Breast epithelium (tissue), 4 donors: ENCODE measurements around the gene LMNA. TPM values are rescaled to one million over a fixed set of nuclear protein-coding genes. Genes with fewer than 3 reads are reported as not detected.

Experiments
- DNase-seq, 2 donors: peaks; one replicate each; pipeline ENCODE4 v3.0.0-alpha.2; 2019; ENCODE audit warnings: low spot score in 2 of 2
- H3K27ac ChIP-seq, 2 donors: fragments of 200-600 bp; sonication (generic) in 1 of 2; one replicate each; pipeline ENCODE4 v1.5.1; 2016 to 2019; ENCODE audit warnings: mild to moderate bottlenecking in 1 of 2
- H3K27me3 ChIP-seq, 2 donors: fragments of 200-600 bp; sonication (generic) in 1 of 2; one replicate each; pipeline versions ENCODE4 v1.5.1 to v1.6.0; 2017 to 2019; ENCODE audit warnings: control low read depth in 1 of 2, mild to moderate bottlenecking in 1 of 2
- H3K36me3 ChIP-seq: fragments of 200-600 bp; one replicate; pipeline ENCODE4 v1.5.1; 2019
- H3K4me1 ChIP-seq, 2 donors: fragments of 200-600 bp; sonication (generic); one replicate each; pipeline ENCODE4 v1.5.1; 2016 to 2019; ENCODE audit warnings: control low read depth in 1 of 2
- H3K4me3 ChIP-seq, 3 donors: fragments of 200-600 bp; sonication (generic); 1 replicate in 2 of 3; 2 replicates in 1 of 3; pipeline ENCODE4 v1.5.1; 2016 to 2019; ENCODE audit warnings: mild to moderate bottlenecking in 3 of 3, moderate library complexity in 2 of 3
- H3K9me3 ChIP-seq, 2 donors: fragments of 200-600 bp; sonication (generic) in 1 of 2; one replicate each; pipeline ENCODE4 v1.5.1; 2016 to 2019; ENCODE audit warnings: control low read depth in 1 of 2
- POLR2A ChIP-seq: fragments of 450-650 bp; IDR thresholded peaks from one replicate; pipeline ENCODE4 v1.6.1; 2016; ENCODE audit warnings: antibody characterized with exemption, mild to moderate bottlenecking, moderate library complexity
- POLR2AphosphoS5 ChIP-seq, 3 donors: sonication (generic); formaldehyde crosslinking; IDR thresholded peaks; one replicate each; pipeline ENCODE4 v1.6.1; 2017; ENCODE audit warnings: antibody characterized with exemption in 3 of 3
- intact Hi-C: fragments of 100-400 bp; cut with DNase I; formaldehyde crosslinking; loops from one replicate; pipeline ENCODE4 v1.15.1; 2023; ENCODE audit warnings: low total_unique reads
- total RNA-seq, 3 donors: library from RNA; depleted of rRNA; stranded (reverse); fragments of >200 nt; gene quantifications; one replicate each; pipeline ENCODE4 v1.1.0, GENCODE V29; 2016
- TF ChIP-seq, protein P1 (sequence below), 3 donors: fragments of 450-650 bp; IDR thresholded peaks; one replicate each; pipeline ENCODE4 v1.5.1; 2016 to 2017; ENCODE audit warnings: antibody characterized with exemption in 3 of 3, mild to moderate bottlenecking in 3 of 3, moderate library complexity in 3 of 3

LMNA gene
- total RNA-seq, 3 donors from 2014 or later: 292 to 367 (median 319) TPM

GRCh38 chr1:156090138-156090839 is 24.2 kb upstream of the LMNA start:
- intact Hi-C loops: no loop called here

DNA sequence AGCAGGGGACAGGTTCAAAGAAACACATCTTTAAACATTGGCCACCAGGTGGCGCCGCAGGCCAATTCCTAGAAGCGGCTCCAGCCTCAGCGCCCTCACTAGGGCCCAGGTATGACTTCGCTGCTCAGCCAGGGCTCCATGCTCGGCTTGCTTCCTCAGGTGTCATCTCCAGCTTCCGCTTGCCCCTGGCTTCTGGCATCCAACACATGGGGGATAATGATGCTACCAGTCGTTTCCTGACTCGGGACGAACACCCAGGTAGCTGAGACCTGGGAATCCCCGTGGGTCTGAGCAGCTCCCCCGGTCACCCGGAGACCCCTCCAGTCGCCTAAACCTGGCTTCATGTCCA is 23.7 kb upstream of the LMNA start:
- no peaks in the 10 kb centered on the region for H3K9me3 ChIP-seq
- peak; percentile 79 to 94 for DNase-seq
- no peaks in the 10 kb centered on the region for H3K27me3 ChIP-seq
- peaks cover 0 to 8% of the 10 kb centered on the region in 2 donors for H3K4me1 ChIP-seq
- intact Hi-C loops: no loop called here
- peak in 2 of 3 donors; percentile 33 to 54 for TF ChIP-seq POLR2AphosphoS5 (IDR thresholded peaks at IDR 0.05)
- no peak for TF ChIP-seq POLR2A
- TF ChIP-seq, protein P1, sequence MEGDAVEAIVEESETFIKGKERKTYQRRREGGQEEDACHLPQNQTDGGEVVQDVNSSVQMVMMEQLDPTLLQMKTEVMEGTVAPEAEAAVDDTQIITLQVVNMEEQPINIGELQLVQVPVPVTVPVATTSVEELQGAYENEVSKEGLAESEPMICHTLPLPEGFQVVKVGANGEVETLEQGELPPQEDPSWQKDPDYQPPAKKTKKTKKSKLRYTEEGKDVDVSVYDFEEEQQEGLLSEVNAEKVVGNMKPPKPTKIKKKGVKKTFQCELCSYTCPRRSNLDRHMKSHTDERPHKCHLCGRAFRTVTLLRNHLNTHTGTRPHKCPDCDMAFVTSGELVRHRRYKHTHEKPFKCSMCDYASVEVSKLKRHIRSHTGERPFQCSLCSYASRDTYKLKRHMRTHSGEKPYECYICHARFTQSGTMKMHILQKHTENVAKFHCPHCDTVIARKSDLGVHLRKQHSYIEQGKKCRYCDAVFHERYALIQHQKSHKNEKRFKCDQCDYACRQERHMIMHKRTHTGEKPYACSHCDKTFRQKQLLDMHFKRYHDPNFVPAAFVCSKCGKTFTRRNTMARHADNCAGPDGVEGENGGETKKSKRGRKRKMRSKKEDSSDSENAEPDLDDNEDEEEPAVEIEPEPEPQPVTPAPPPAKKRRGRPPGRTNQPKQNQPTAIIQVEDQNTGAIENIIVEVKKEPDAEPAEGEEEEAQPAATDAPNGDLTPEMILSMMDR (IDR thresholded peaks at IDR 0.05): peak; percentile 83 to 94 (median 87)
- no peak overlapping the region for H3K4me3 ChIP-seq
- H3K36me3 ChIP-seq: no peaks in the 10 kb centered on the region
- peak overlapping the region in 1 of 2 donors; percentile 60 for H3K27ac ChIP-seq

More at GRCh38 chr1:156090138-156090839, 24.2 kb upstream of the LMNA start:
- TF ChIP-seq POLR2AphosphoS5 (IDR thresholded peaks at IDR 0.05) (no peak), POLR2A (no peak)
- TF ChIP-seq, protein P1 (IDR thresholded peaks at IDR 0.05): no peak
- no peaks in the 10 kb centered on the region for H3K36me3 ChIP-seq
- H3K9me3 ChIP-seq: no peaks in the 10 kb centered on the region
- H3K4me1 ChIP-seq: peaks cover 0 to 8% of the 10 kb centered on the region in 2 donors
- peak overlapping the region in 1 of 2 donors; percentile 60 for H3K27ac ChIP-seq
- H3K4me3 ChIP-seq: no peak overlapping the region
- no peaks in the 10 kb centered on the region for H3K27me3 ChIP-seq
- no peak for DNase-seq

DNA sequence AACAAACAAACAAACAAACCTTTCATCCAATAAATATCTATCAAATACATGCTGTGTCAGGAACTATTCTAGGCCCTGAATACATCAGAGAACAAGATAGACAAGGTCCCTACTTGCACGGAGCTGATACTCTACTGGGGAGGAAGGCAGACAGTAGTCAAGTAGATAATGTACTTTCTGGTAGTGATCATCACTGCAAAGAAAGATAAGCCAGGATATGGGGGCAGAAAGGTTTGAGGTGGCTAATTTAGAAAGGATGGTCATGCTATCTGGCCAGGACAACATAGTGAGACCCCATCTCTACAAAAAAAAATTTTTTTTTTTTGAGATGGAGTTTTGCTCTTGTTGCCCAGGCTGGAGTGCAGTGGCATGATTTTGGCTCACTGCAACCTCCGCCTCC is 22.9 kb upstream of the LMNA start:
- TF ChIP-seq, protein P1 (IDR thresholded peaks at IDR 0.05): no peak
- TF ChIP-seq POLR2AphosphoS5 (IDR thresholded peaks at IDR 0.05) (no peak), POLR2A (no peak)
- H3K27me3 ChIP-seq: no peaks in the 10 kb centered on the region
- DNase-seq: no peak
- H3K27ac ChIP-seq: no peak overlapping the region
- H3K4me1 ChIP-seq: peaks cover 0 to 12% of the 10 kb centered on the region in 2 donors
- intact Hi-C loops: no loop called here
- no peak overlapping the region for H3K4me3 ChIP-seq
- no peaks in the 10 kb centered on the region for H3K36me3 ChIP-seq
- H3K9me3 ChIP-seq: no peaks in the 10 kb centered on the region

DNA sequence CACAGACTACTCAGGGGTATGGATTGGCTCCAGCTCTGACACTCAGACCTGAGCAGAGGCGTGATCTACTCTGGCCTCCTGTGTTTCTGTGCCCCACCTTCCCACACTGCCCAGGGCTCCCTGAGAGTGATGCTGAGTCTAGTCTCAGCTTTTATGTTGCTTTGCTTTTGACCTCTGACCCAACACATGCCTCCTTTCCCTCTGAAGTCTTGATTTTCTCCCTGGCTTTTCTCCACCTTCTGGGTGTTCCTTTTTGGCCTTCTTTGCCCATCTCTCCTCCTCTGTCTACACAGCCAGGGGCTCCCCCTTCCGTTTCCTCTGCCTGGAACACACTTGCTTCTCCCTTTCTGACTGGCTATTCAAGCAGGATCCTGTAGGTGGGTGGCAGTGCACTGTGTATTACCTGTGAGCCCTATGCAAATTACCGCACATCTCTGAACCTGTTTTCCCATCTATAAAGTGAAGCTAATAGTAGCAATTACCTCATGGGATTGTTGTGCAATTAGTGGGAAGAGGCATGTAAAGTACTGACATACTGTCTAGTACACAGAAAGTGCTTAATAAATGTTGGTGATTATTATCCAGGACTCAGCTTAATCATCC is 18.5 kb upstream of the LMNA start:
- intact Hi-C loops: loop anchor here (2.0 kb wide), 1 partner anchor 37 kb away; no protein-coding TSS in a partner anchor
- H3K27ac ChIP-seq: peak overlapping the region; percentile 91 to 92

More for the DNA sequence above, 18.5 kb upstream of the LMNA start:
- TF ChIP-seq, protein P1 (IDR thresholded peaks at IDR 0.05): no peak
- TF ChIP-seq POLR2A: no peak
- TF ChIP-seq POLR2AphosphoS5 (IDR thresholded peaks at IDR 0.05): no peak
- H3K27me3 ChIP-seq: no peaks in the 10 kb centered on the region
- peaks cover 4 to 13% of the 10 kb centered on the region in 2 donors for H3K4me1 ChIP-seq
- no peak overlapping the region for H3K4me3 ChIP-seq
- H3K36me3 ChIP-seq: no peaks in the 10 kb centered on the region
- no peaks in the 10 kb centered on the region for H3K9me3 ChIP-seq
- no peak for DNase-seq
